Stimulated activated CD8-positive, alpha-beta memory T cell treated with anti-CD3 and anti-CD28 coated beads, Interleukin-7, amount 100 ng/mL, for 4 hours (primary cell): ENCODE data around the gene FUT2.

Experiments used
- DNase-seq, 2 donors: peaks; one replicate each; pipeline ENCODE4 v3.0.0-alpha.2; 2020; ENCODE audit warnings: low read depth in 2 of 2

The FUT2 gene

DNA sequence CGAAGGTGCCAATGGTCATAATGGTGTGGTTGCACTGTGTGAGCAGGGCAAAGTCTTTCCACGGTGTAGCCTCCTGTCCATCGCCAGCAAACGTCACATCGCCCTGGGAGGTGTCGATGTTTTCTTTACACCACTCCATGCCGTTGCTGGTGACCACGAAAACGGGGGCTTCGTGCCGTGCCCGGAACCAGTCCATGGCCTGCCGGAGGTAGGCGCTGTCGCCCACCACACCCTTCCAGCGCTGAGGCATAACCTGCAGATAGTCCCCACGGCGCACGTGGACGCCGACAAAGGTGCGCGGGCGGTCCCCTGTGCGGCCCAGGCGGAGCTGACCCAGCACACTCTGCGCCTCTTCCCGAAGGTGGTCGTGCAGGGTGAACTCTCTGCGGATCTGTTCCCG lies 54.6 kb downstream of the FUT2 start:
- no peak for DNase-seq

DNA sequence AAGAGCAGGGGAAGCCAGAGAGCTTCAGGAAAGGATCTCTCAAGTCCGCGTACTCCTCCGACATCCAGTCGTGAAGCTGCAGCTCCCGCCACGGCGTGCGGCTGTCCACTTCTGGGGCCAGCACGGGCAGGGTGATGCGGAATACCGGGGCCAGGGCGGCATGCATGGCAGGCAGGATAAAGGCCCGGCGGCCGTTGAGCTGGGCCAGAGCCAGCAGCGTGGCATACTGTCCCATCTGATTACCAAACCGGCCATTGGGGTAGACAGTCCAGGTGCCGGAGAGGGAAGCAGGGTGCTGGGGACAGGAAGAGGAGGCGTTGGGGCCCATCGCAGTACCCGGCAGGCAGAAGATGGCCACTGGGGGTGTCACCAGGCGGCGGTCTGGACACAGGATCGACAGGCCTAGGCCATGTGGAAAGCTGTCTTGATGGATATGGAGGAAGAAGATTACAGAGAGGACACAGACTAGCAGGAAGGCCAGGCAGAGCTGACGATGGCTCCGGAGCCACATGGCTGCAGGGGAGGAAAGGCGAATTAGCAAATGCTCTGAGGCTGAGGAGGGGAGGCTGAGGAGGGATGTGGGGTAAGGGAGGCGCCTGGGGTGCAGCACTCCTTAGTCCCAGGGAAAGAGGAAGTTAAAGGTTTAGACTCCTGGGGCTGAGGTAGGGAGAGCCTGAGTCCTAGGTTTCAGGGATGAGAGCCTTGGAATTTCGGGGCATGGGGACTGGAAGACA lies 55.2 kb downstream of the FUT2 start:
- no peak for DNase-seq

DNA sequence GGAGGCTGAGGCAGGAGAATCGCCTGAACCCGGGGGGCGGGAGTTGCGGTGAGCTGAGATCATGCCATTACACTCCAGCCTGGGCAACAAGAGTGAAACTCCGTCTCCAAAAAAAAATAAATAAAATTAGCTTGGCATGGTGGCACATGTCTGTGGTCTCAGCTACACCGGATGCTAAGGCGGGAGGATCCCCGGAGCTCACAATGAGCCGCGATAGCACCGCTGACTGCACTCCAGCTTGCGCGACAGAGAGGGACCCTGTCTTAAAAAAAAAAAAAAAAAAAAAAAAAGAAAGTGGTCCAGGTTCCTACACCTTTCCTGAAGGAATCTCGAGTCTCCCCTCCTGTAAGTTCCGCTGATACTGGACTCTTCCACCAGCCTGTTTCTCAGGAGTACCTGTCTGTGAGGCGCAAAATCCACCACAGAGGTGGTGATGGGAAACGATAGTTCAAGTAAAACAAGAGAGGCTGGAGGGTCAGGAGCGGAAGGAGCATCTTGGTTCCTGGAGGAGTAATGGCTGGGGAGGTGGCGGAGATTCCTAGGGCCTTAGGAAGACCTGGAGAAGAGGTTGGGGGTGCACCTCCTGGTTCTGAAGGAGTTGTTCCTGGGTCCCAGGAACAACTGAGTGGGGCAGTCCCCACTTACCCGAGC lies 56.2 kb downstream of the FUT2 start:
- no peak for DNase-seq

DNA sequence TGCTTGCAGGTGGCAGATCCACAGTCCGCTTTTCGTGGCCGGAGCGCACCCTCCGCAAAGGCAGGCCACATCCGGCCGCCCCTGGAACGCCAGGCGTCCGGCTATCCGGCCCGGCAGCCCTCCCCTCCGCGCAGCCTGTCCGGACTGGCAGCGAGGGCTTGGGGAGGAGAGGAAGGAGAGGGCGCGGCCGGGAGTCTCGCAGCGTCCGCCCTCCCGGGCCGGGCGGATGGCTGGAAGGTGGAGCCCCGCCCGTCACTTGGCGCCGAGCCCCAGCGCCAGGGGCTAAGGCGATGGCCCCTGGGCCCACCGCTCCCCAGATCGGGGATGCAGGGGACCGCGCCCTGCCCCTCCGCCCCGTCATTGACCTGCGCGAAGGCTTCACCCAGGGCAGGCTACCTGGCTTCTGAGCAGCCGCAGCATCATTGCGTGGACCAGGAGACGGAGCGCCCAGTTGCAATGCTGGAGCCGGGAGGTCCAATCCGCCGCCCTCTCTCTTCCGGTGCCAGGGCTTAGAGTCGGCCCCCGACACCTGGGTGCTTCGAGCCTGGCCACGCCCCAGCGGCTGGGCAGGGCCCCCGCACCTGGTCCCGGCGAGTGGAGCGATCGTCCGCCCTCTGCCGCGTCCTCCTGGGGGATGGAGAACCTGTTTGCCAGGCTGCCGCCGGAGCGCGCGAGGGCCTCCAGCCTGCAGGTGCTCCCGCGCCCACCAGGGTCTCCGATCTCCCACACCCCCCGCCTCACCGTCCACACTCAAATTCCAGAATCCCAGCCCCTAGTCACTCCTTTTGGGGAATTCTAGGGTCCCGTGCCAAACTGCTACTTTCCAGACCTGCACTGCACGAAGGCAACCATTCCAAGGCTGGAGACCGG lies 57.0 kb downstream of the FUT2 start, which contains the start of gene FUT1:
Gene FUT1 (minus strand): TSS at position 146 of the 870 bp plus-strand sequence. CDS start 1,360 bp downstream, outside the sequence.
- no peak for DNase-seq

DNA sequence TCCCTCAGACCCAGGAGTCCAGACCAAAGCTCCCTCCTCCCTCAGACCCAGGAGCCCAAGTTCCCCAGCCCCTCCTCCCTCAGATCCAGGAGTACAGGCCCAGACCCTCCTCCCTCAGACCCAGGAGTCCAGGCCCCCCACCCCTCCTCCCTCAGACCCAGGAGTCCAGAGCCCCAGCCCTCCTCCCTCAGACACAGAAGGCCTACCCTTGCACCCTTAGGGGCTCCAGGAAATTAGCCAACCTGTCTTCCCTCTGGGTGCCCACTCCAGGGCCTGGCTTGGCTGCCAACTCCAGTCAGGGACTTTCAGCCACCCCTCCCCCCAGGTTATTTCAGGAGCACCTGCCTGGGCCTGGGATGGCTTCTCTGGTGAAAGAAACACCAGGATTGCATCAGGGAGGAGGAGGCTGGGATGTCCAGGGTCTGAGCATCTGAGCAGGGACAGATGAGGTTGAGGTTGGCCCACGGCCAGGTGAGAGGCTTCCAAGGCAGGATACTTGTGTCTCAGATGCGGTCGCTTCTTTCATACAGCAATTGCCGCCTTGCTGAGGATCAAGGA lies 59.4 kb downstream of the FUT2 start, which contains the start of gene FGF21:
Gene FGF21 (plus strand): TSS at position 441 of the 558 bp plus-strand sequence. CDS start 713 bp downstream, outside the sequence.
- no peak for DNase-seq
